ENCODE measurements around the gene NFATC4.

GRCh38 chr14:24418492-24418873, 50.5 kb downstream of the NFATC4 start:
- no peak for TF ChIP-seq POLR2AphosphoS5 (IDR thresholded peaks at IDR 0.05; ENCODE audit: low read depth, low read length)
- no peak for TF ChIP-seq CTCF (IDR thresholded peaks at IDR 0.05 in 2 of 3, conservative IDR thresholded peaks at IDR 0.05 in 1 of 3; ENCODE audit: borderline replicate concordance in 1 of 3, insufficient read depth in 1 of 3, low read depth in 2 of 3, low read length in 2 of 3)
- TF ChIP-seq ZNF274 (IDR thresholded peaks at IDR 0.05; ENCODE audit: low read depth, low read length) = no peak
- no peak for TF ChIP-seq EGR1 (IDR thresholded peaks at IDR 0.05; ENCODE audit: low read depth)
- TF ChIP-seq YY1 (IDR thresholded peaks at IDR 0.05; ENCODE audit: extremely low read depth, insufficient replicate concordance, low read depth, low read length) = no peak
- TF ChIP-seq ELF1 (IDR thresholded peaks at IDR 0.05; ENCODE audit: borderline replicate concordance, low read depth) = no peak
- no peak for TF ChIP-seq EZH2 (IDR thresholded peaks at IDR 0.05)
- TF ChIP-seq RAD21 (IDR thresholded peaks at IDR 0.05; ENCODE audit: low read depth) = no peak
- no peak for TF ChIP-seq ATF3 (IDR thresholded peaks at IDR 0.05)
- no peak for TF ChIP-seq SP1 (IDR thresholded peaks at IDR 0.05; ENCODE audit: low read depth)
- TF ChIP-seq POLR2A (IDR thresholded peaks at IDR 0.05; ENCODE audit: borderline replicate concordance, extremely low read depth, insufficient read depth, insufficient read length) = no peak
